ENCODE measurements around the gene NPRL2. TPM values are rescaled to one million over a fixed set of nuclear protein-coding genes. Genes with fewer than 3 reads are reported as not detected.

Gene NPRL2
- total RNA-seq, 1 donor: 22.9 TPM

- TF ChIP-seq CTCF (IDR thresholded peaks at IDR 0.05; ENCODE audit: insufficient read depth, low read depth, low read length): no peak
- no peak for DNase-seq (ENCODE audit: low read depth)
- H3K4me3 ChIP-seq (ENCODE audit: low read depth, low read length): no peak overlapping the region
Measured at GRCh38 chr3:50300681-50301254, 49.8 kb downstream of the NPRL2 start.

GRCh38 chr3:50299929-50300680 lies 50.5 kb downstream of the NPRL2 start:
- no peak for DNase-seq (ENCODE audit: low read depth)
- TF ChIP-seq CTCF (IDR thresholded peaks at IDR 0.05; ENCODE audit: insufficient read depth, low read depth, low read length): no peak

GRCh38 chr3:50299638-50299928 lies 51.0 kb downstream of the NPRL2 start:
- no peak for DNase-seq (ENCODE audit: low read depth)
- H3K4me3 ChIP-seq (ENCODE audit: low read depth, low read length): peak overlapping the region; percentile 58
- TF ChIP-seq CTCF (IDR thresholded peaks at IDR 0.05; ENCODE audit: insufficient read depth, low read depth, low read length): no peak

More at GRCh38 chr3:50299929-50300680, 50.5 kb downstream of the NPRL2 start:
- peak overlapping the region; percentile 58 for H3K4me3 ChIP-seq (ENCODE audit: low read depth, low read length)

- peak within 1 kb of the TSS; percentile 81 for H3K4me3 ChIP-seq (ENCODE audit: low read depth, low read length)
- DNase-seq (ENCODE audit: low read depth): peak; percentile 100
- TF ChIP-seq CTCF (IDR thresholded peaks at IDR 0.05; ENCODE audit: insufficient read depth, low read depth, low read length): no peak
Measured at GRCh38 chr3:50298836-50299637, 51.5 kb downstream of the NPRL2 start, which contains the start of the genes HYAL3 and NAA80. Gene HYAL3 (minus strand): TSS chr3:50299405. CDS start chr3:50295602, 3,803 bp downstream. Gene NAA80 (minus strand): TSS chr3:50299405. CDS start chr3:50297463, 1,942 bp downstream.

GRCh38 chr3:50297896-50298725 lies 52.5 kb downstream of the NPRL2 start:
- H3K4me3 ChIP-seq (ENCODE audit: low read depth, low read length): peak overlapping the region; percentile 81
- no peak for DNase-seq (ENCODE audit: low read depth)
- TF ChIP-seq CTCF (IDR thresholded peaks at IDR 0.05; ENCODE audit: insufficient read depth, low read depth, low read length): peak; percentile 21

GRCh38 chr3:50297384-50297775 lies 53.2 kb downstream of the NPRL2 start:
- no peak for DNase-seq (ENCODE audit: low read depth)
- H3K4me3 ChIP-seq (ENCODE audit: low read depth, low read length): no peak overlapping the region
- TF ChIP-seq CTCF (IDR thresholded peaks at IDR 0.05; ENCODE audit: insufficient read depth, low read depth, low read length): no peak
